ENCODE results near the gene MMADHC. TPM values are rescaled to one million over a fixed set of nuclear protein-coding genes. Genes with fewer than 3 reads are reported as not detected.

The MMADHC gene
- total and polyA plus RNA-seq, 2 experiments from 2014 or later: 138 to 158 TPM

GRCh38 chr2:149575277-149575676 is 12.3 kb downstream of the MMADHC start:
- Histone ChIP-seq H3K79me2 (peaks cover 27% of the 10 kb centered on the region), H3K4me3 (no peak overlapping the region), H4K20me1 (ENCODE audit: insufficient read depth, poor library complexity, severe bottlenecking) (peaks cover 9% of the 10 kb centered on the region), H3K36me3 (replicated peaks; ENCODE audit: insufficient read depth, low read depth) (no peaks in the 10 kb centered on the region), H3K4me1 (ENCODE audit: insufficient read depth) (peaks cover 12% of the 10 kb centered on the region), H3K27me3 (no peaks in the 10 kb centered on the region), H3K4me2 (no peak overlapping the region), H3K27ac (no peak overlapping the region), H3K9me2 (replicated peaks; ENCODE audit: insufficient read depth) (no peaks in the 10 kb centered on the region), H2AFZ (no peak overlapping the region), H3K9me3 (ENCODE audit: low read depth) (no peaks in the 10 kb centered on the region)
- DNase-seq (ENCODE audit: low spot score): no peak
- TF ChIP-seq EZH2 (IDR thresholded peaks at IDR 0.05; ENCODE audit: borderline replicate concordance): no peak
- TF ChIP-seq EZH2phosphoT487 (IDR thresholded peaks at IDR 0.05; ENCODE audit: low read depth, severe bottlenecking, unreplicated experiment): no peak
- TF ChIP-seq CTCF (IDR thresholded peaks at IDR 0.05; ENCODE audit: poor library complexity): no peak

- no peak overlapping the region for H3K4me2 ChIP-seq
- no peak overlapping the region for H3K27ac ChIP-seq
- H3K27me3 ChIP-seq: no peaks in the 10 kb centered on the region
- no peaks in the 10 kb centered on the region for H3K36me3 ChIP-seq (replicated peaks; ENCODE audit: insufficient read depth, low read depth)
- no peak overlapping the region for H2AFZ ChIP-seq
- H3K79me2 ChIP-seq: peaks cover 18% of the 10 kb centered on the region
- H3K4me1 ChIP-seq (ENCODE audit: insufficient read depth): peaks cover 12% of the 10 kb centered on the region
- TF ChIP-seq CTCF (IDR thresholded peaks at IDR 0.05; ENCODE audit: poor library complexity) (peak; percentile 61), EZH2phosphoT487 (IDR thresholded peaks at IDR 0.05; ENCODE audit: low read depth, severe bottlenecking, unreplicated experiment) (no peak)
- 51% methylated on average over 2 of the region's 2 CpGs for WGBS (ENCODE audit: low lambda C conversion rate, missing lambda C conversion rate)
- DNase-seq (ENCODE audit: low spot score): no peak
- H3K4me3 ChIP-seq: no peak overlapping the region
- H4K20me1 ChIP-seq (ENCODE audit: insufficient read depth, poor library complexity, severe bottlenecking): peaks cover 9% of the 10 kb centered on the region
- H3K9me2 ChIP-seq (replicated peaks; ENCODE audit: insufficient read depth): no peaks in the 10 kb centered on the region
- H3K9me3 ChIP-seq (ENCODE audit: low read depth): no peaks in the 10 kb centered on the region
These were observed 13.8 kb downstream of the MMADHC start for GRCh38 chr2:149573760-149574159.

- H3K4me2 ChIP-seq: peak overlapping the region; percentile 39
- 73% methylated on average over 6 of the region's 6 CpGs for WGBS (ENCODE audit: low lambda C conversion rate, missing lambda C conversion rate)
- peaks cover 12% of the 10 kb centered on the region for H3K4me1 ChIP-seq (ENCODE audit: insufficient read depth)
- peaks cover 12% of the 10 kb centered on the region for H3K79me2 ChIP-seq
- no peak overlapping the region for H3K4me3 ChIP-seq
- no peaks in the 10 kb centered on the region for H3K27me3 ChIP-seq
- no peaks in the 10 kb centered on the region for H3K9me3 ChIP-seq (ENCODE audit: low read depth)
- peak overlapping the region; percentile 72 for H3K27ac ChIP-seq
- no peak for TF ChIP-seq EZH2 (IDR thresholded peaks at IDR 0.05; ENCODE audit: borderline replicate concordance)
- TF ChIP-seq CTCF (IDR thresholded peaks at IDR 0.05; ENCODE audit: poor library complexity): no peak
- TF ChIP-seq EZH2phosphoT487 (IDR thresholded peaks at IDR 0.05; ENCODE audit: low read depth, severe bottlenecking, unreplicated experiment): no peak
- H3K9me2 ChIP-seq (replicated peaks; ENCODE audit: insufficient read depth): no peaks in the 10 kb centered on the region
- peak; percentile 31 for DNase-seq (ENCODE audit: low spot score)
- H3K36me3 ChIP-seq (replicated peaks; ENCODE audit: insufficient read depth, low read depth): no peaks in the 10 kb centered on the region
- H2AFZ ChIP-seq: no peak overlapping the region
- H4K20me1 ChIP-seq (ENCODE audit: insufficient read depth, poor library complexity, severe bottlenecking): peaks cover 9% of the 10 kb centered on the region
These were observed 15.2 kb downstream of the MMADHC start for GRCh38 chr2:149572102-149572953.

Data from hepatocyte (in vitro differentiated cells).